ENCODE measurements around the gene PIM1.

The PIM1 gene

GRCh38 chr6:37140145-37140544 lies 29.8 kb upstream of the PIM1 start:
- no peak for TF ChIP-seq SIN3A (IDR thresholded peaks at IDR 0.05; ENCODE audit: borderline replicate concordance, insufficient read depth, low read length)
- no peak for TF ChIP-seq POLR2AphosphoS5 (IDR thresholded peaks at IDR 0.05; ENCODE audit: low read depth, low read length)
- TF ChIP-seq TAF1 (IDR thresholded peaks at IDR 0.05; ENCODE audit: borderline replicate concordance, insufficient read depth, low read length): no peak
- TF ChIP-seq FOXP2 (optimal IDR thresholded peaks at IDR 0.05; ENCODE audit: borderline replicate concordance, extremely low read depth, extremely low read length, insufficient read depth): no peak
- TF ChIP-seq REST (IDR thresholded peaks at IDR 0.05; ENCODE audit: insufficient read depth in 1 of 2, low read depth in 2 of 2, low read length in 2 of 2): no peak

DNA sequence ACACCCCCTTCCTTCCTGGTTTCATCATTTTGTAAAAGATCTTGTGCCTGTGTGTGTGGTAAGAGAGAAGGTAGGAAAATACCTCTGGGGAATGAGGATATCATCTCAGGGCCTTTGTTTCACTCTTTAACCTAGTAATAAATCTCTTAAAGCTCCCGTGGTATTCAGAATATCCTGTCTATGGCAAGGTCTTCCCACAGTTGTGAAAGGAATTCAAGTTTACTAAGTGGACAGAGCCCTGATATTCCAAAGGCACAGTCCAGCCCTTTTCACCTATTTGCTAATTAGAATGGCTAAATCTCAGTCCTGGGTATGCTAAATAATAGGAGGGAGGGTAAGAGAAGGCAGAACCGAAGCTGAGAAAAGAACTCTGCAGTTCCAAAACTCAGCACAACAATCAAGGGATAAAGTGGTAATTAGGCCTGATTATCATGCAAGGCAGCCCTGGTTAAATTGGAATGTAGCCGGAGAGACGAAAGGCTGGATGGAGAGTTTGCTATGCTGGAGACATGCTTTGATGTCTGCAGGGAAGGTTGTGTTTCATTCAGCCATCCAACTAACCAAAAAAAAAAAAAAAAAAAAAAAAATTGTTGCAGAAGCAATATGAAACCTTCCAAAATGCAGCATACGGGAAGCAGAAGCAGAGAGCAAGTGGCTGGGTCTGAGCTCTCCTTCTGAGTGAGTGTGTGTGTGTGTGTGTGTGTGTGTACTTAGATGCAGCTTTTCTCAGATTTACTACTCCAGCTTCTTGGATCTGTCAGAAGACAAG lies 28.5 kb upstream of the PIM1 start:
- no peak for TF ChIP-seq TAF1 (IDR thresholded peaks at IDR 0.05; ENCODE audit: borderline replicate concordance, insufficient read depth, low read length)
- no peak for TF ChIP-seq REST (IDR thresholded peaks at IDR 0.05; ENCODE audit: insufficient read depth in 1 of 2, low read depth in 2 of 2, low read length in 2 of 2)
- TF ChIP-seq POLR2AphosphoS5 (IDR thresholded peaks at IDR 0.05; ENCODE audit: low read depth, low read length): no peak
- no peak for TF ChIP-seq SIN3A (IDR thresholded peaks at IDR 0.05; ENCODE audit: borderline replicate concordance, insufficient read depth, low read length)
- no peak for TF ChIP-seq FOXP2 (optimal IDR thresholded peaks at IDR 0.05; ENCODE audit: borderline replicate concordance, extremely low read depth, extremely low read length, insufficient read depth)

GRCh38 chr6:37142050-37142614 lies 27.8 kb upstream of the PIM1 start:
- TF ChIP-seq POLR2AphosphoS5 (IDR thresholded peaks at IDR 0.05; ENCODE audit: low read depth, low read length) (no peak), FOXP2 (optimal IDR thresholded peaks at IDR 0.05; ENCODE audit: borderline replicate concordance, extremely low read depth, extremely low read length, insufficient read depth) (no peak), TAF1 (IDR thresholded peaks at IDR 0.05; ENCODE audit: borderline replicate concordance, insufficient read depth, low read length) (no peak), SIN3A (IDR thresholded peaks at IDR 0.05; ENCODE audit: borderline replicate concordance, insufficient read depth, low read length) (no peak), REST (IDR thresholded peaks at IDR 0.05; ENCODE audit: insufficient read depth in 1 of 2, low read depth in 2 of 2, low read length in 2 of 2) (no peak)

- TF ChIP-seq POLR2AphosphoS5 (IDR thresholded peaks at IDR 0.05; ENCODE audit: low read depth, low read length): no peak
- TF ChIP-seq SIN3A (IDR thresholded peaks at IDR 0.05; ENCODE audit: borderline replicate concordance, insufficient read depth, low read length): no peak
- TF ChIP-seq FOXP2 (optimal IDR thresholded peaks at IDR 0.05; ENCODE audit: borderline replicate concordance, extremely low read depth, extremely low read length, insufficient read depth): no peak
- TF ChIP-seq TAF1 (IDR thresholded peaks at IDR 0.05; ENCODE audit: borderline replicate concordance, insufficient read depth, low read length): no peak
- TF ChIP-seq REST (IDR thresholded peaks at IDR 0.05; ENCODE audit: insufficient read depth in 1 of 2, low read depth in 2 of 2, low read length in 2 of 2): no peak
Measured at GRCh38 chr6:37143585-37143984, 26.4 kb upstream of the PIM1 start.

All from PFSK-1 (cell line).